Measurements from ENCODE around the gene CACNA1I.

CACNA1I gene

DNA sequence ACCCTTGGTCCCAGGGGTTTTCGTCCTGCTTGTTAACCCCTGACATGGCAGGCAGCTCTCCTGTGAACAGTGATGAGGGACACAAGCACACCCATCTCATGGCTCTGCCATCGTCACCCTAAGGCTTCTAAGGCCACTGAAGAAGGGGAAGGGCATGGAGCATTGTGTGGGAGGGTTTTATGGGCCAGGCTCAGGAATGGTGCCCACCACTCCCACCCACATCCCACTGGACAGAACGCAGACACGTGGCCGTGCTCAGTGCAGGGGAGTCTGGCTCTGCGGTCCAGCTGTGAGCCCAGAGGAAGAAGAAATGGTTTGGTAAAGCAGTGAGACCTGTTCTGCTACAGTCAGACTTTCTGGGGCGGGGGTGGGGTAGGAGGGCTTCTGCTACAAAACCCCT is 130.0 kb downstream of the CACNA1I start:
- peaks cover 8 to 15% of the 10 kb centered on the region in 2 donors for H3K27me3 ChIP-seq (ENCODE audit: control insufficient read depth in 1 of 2, insufficient read depth in 2 of 2, low read length in 2 of 2)
- H3K4me1 ChIP-seq (ENCODE audit: control insufficient read depth, insufficient read depth, low read length): no peaks in the 10 kb centered on the region
- no peak overlapping the region for H3K27ac ChIP-seq (ENCODE audit: low read length)

DNA sequence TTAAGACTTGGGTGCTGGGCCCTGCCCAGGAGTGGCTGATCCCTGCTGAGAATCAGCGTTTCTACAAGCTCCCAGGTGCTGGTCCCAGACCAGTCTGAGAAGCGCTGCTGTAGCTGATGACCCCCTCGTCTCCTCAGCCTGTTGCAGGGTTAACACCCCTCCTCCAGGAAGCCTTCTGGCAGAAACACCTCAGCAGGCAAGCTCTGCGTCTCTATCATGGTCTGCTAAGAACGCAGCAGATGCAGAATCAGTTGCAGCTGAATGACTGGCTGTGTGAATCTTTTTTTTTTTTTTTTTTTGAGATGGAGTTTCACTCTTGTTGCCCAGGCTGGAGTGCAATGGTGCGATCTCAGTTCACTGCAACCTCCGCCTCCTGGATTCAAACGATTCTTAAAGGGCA is 132.5 kb downstream of the CACNA1I start:
- H3K4me1 ChIP-seq (ENCODE audit: control insufficient read depth, insufficient read depth, low read length): no peaks in the 10 kb centered on the region
- no peak overlapping the region for H3K4me3 ChIP-seq (ENCODE audit: low read length in 2 of 2)
- no peak overlapping the region for H3K9ac ChIP-seq (ENCODE audit: low read length in 2 of 2)
- peaks cover 7 to 8% of the 10 kb centered on the region in 2 donors for H3K27me3 ChIP-seq (ENCODE audit: control insufficient read depth in 1 of 2, insufficient read depth in 2 of 2, low read length in 2 of 2)
- no peak overlapping the region for H3K27ac ChIP-seq (ENCODE audit: low read length)
- no peaks in the 10 kb centered on the region for H3K36me3 ChIP-seq (ENCODE audit: control insufficient read depth in 2 of 2, insufficient read depth in 2 of 2, low read length in 2 of 2)
- H3K9me3 ChIP-seq (ENCODE audit: control insufficient read depth in 2 of 2, low read length in 2 of 2): no peaks in the 10 kb centered on the region

More for the DNA sequence above, 130.0 kb downstream of the CACNA1I start:
- no peak overlapping the region for H3K4me3 ChIP-seq (ENCODE audit: low read length in 2 of 2)
- H3K9ac ChIP-seq (ENCODE audit: low read length in 2 of 2): no peak overlapping the region
- H3K9me3 ChIP-seq (ENCODE audit: control insufficient read depth in 2 of 2, low read length in 2 of 2): no peaks in the 10 kb centered on the region
- H3K36me3 ChIP-seq (ENCODE audit: control insufficient read depth in 2 of 2, insufficient read depth in 2 of 2, low read length in 2 of 2): no peaks in the 10 kb centered on the region

DNA sequence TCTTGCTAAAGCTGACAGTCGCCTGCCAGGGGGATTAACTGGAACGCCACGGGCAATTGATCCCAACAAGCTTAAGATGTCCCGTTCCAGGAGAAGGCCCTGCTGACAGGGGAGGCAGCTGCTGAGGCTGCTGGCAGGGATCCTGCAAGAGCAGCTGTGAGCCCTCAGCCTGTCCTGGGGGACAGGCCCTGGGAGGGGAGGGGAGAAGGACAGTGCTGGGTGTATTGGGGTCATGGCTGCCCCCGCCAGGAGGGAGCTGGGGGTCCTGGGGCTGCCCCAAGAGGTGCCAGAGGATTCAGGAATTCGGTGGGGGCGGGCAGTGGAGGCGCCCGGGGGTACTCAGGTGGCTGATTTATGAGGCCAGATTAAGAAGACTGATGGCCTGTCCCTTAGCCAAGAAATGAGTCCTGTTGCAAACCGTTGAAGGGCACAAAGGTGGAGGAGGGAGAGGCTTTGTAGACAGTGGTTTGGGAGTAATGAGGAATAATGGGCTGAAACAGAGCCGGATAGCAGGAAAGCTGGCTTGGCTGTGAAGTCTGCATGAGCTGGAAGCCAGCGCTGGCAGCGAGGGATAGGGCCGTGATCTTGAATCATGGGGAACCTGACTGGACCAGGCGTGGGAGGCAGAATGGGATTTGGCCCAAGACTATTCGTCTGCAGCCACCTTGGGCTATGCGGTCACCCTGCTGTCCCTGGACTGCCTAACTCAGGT is 133.5 kb downstream of the CACNA1I start:
- peaks cover 7 to 8% of the 10 kb centered on the region in 2 donors for H3K27me3 ChIP-seq (ENCODE audit: control insufficient read depth in 1 of 2, insufficient read depth in 2 of 2, low read length in 2 of 2)
- no peak overlapping the region for H3K27ac ChIP-seq (ENCODE audit: low read length)
- no peak overlapping the region for H3K9ac ChIP-seq (ENCODE audit: low read length in 2 of 2)
- H3K36me3 ChIP-seq (ENCODE audit: control insufficient read depth in 2 of 2, insufficient read depth in 2 of 2, low read length in 2 of 2): no peaks in the 10 kb centered on the region
- no peaks in the 10 kb centered on the region for H3K9me3 ChIP-seq (ENCODE audit: control insufficient read depth in 2 of 2, low read length in 2 of 2)
- H3K4me1 ChIP-seq (ENCODE audit: control insufficient read depth, insufficient read depth, low read length): no peaks in the 10 kb centered on the region
- H3K4me3 ChIP-seq (ENCODE audit: low read length in 2 of 2): no peak overlapping the region

DNA sequence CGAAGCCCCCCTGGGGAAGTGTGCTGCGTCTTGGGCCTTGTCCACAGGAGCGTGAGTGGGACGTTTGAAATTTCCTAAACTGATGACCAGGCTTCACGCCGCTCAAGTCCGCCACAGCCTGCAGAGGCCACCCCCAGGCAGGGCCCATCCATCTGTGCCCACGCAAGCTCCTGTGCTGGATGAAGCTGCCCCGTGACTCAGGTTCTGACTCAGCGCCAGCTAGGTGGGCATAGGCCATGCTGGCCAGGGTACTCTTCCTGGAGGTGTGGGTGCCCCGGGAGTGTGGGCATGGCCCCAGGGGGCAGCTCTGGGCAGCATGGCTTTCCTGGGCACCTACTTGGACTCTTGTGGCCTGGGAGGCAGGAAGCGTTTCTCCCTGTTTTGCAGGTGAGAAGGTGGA is 134.8 kb downstream of the CACNA1I start:
- H3K9ac ChIP-seq (ENCODE audit: low read length in 2 of 2): no peak overlapping the region
- H3K4me3 ChIP-seq (ENCODE audit: low read length in 2 of 2): no peak overlapping the region
- H3K36me3 ChIP-seq (ENCODE audit: control insufficient read depth in 2 of 2, insufficient read depth in 2 of 2, low read length in 2 of 2): no peaks in the 10 kb centered on the region
- no peaks in the 10 kb centered on the region for H3K4me1 ChIP-seq (ENCODE audit: control insufficient read depth, insufficient read depth, low read length)
- H3K27me3 ChIP-seq (ENCODE audit: control insufficient read depth in 1 of 2, insufficient read depth in 2 of 2, low read length in 2 of 2): peaks cover 3% of the 10 kb centered on the region in 2 donors
- no peak overlapping the region for H3K27ac ChIP-seq (ENCODE audit: low read length)
- H3K9me3 ChIP-seq (ENCODE audit: control insufficient read depth in 2 of 2, low read length in 2 of 2): no peaks in the 10 kb centered on the region

DNA sequence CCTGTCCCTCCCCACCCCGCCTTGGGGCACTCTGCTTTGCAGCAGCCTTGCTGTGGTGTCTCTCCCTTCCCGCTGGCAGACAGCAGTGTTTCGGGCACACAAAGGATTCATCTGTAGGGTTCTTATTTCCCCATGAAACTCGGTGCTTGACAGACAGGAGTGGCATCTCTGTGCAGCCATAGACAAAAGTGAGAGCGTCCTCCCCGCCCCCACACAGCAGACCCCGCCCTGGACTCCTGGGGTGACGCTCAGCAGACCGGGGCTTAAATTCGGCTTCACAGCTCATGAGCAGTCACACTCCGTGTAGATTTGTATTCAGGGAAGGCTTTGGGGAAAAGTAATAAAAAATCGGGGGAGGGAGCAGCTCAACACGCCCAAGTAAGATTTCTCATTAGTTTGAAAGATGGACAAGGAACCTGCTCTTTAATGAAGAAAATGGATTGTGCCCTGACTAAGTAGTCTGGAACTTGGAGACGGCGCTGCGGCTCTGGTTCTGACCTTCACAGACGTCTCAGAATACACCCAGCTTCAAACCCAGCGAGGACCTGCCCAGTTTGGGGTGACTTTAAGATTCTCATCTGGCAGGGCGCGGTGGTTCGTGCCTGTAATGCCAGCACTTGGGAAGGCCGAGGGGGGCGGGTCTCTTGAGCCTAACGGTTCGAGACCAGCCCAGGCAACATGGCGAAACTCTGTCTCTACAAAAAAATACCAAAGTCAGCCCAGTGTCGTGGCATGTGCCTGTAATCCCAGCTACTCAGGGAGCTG is 136.0 kb downstream of the CACNA1I start:
- Histone ChIP-seq H3K4me1 (ENCODE audit: control insufficient read depth, insufficient read depth, low read length) (peaks cover 2% of the 10 kb centered on the region), H3K4me3 (ENCODE audit: low read length in 2 of 2) (no peak overlapping the region), H3K27me3 (ENCODE audit: control insufficient read depth in 1 of 2, insufficient read depth in 2 of 2, low read length in 2 of 2) (peaks cover 3 to 4% of the 10 kb centered on the region in 2 donors), H3K27ac (ENCODE audit: low read length) (no peak overlapping the region), H3K36me3 (ENCODE audit: control insufficient read depth in 2 of 2, insufficient read depth in 2 of 2, low read length in 2 of 2) (no peaks in the 10 kb centered on the region), H3K9ac (ENCODE audit: low read length in 2 of 2) (no peak overlapping the region), H3K9me3 (ENCODE audit: control insufficient read depth in 2 of 2, low read length in 2 of 2) (no peaks in the 10 kb centered on the region)

DNA sequence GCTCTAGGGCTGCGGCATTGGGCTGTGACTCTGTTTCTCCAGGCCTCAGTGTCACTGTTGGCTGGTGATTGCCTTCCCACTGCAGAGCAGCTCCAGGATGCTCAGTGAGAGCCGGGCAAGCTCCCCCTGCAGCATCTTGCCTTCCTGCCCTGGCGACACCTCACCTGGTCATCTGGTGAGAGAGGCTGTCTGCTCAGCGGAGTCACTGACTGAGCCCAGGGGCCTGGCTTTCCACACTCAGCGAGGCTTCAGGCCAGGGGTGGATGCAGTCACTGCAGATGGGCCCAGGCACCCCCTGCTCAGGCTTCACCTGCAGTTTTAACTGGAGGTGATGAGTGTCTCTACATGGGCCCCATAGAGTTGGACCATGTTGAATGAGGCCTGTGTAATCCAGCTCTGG is 136.8 kb downstream of the CACNA1I start:
- no peak overlapping the region for H3K27ac ChIP-seq (ENCODE audit: low read length)
- no peaks in the 10 kb centered on the region for H3K9me3 ChIP-seq (ENCODE audit: control insufficient read depth in 2 of 2, low read length in 2 of 2)
- peaks cover 3 to 9% of the 10 kb centered on the region in 2 donors for H3K27me3 ChIP-seq (ENCODE audit: control insufficient read depth in 1 of 2, insufficient read depth in 2 of 2, low read length in 2 of 2)
- H3K36me3 ChIP-seq (ENCODE audit: control insufficient read depth in 2 of 2, insufficient read depth in 2 of 2, low read length in 2 of 2): no peaks in the 10 kb centered on the region
- H3K9ac ChIP-seq (ENCODE audit: low read length in 2 of 2): no peak overlapping the region
- peaks cover 2% of the 10 kb centered on the region for H3K4me1 ChIP-seq (ENCODE audit: control insufficient read depth, insufficient read depth, low read length)
- no peak overlapping the region for H3K4me3 ChIP-seq (ENCODE audit: low read length in 2 of 2)

DNA sequence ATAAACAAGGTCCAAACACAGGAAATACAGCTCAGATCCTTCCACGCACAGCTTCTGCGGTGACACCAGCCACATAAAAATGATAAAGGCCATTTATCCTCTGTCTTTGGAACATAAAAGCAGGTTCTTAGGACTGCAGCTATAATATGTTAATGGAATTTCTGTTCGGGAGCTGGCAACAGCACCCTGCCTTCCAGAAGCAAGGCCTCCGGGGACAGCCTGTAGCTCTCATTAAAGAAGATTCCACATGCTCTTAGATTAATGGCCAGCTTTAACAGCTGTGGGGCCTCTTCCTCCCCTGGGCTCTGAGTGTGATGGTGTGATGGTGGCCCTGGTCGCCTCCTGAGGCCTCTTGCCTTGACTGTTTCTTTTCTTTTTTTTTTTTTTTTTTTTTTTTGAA is 137.3 kb downstream of the CACNA1I start:
- Histone ChIP-seq H3K4me1 (ENCODE audit: control insufficient read depth, insufficient read depth, low read length) (peaks cover 2% of the 10 kb centered on the region), H3K27ac (ENCODE audit: low read length) (no peak overlapping the region), H3K9ac (ENCODE audit: low read length in 2 of 2) (no peak overlapping the region), H3K36me3 (ENCODE audit: control insufficient read depth in 2 of 2, insufficient read depth in 2 of 2, low read length in 2 of 2) (no peaks in the 10 kb centered on the region), H3K27me3 (ENCODE audit: control insufficient read depth in 1 of 2, insufficient read depth in 2 of 2, low read length in 2 of 2) (peaks cover 3 to 12% of the 10 kb centered on the region in 2 donors), H3K4me3 (ENCODE audit: low read length in 2 of 2) (no peak overlapping the region), H3K9me3 (ENCODE audit: control insufficient read depth in 2 of 2, low read length in 2 of 2) (no peaks in the 10 kb centered on the region)

DNA sequence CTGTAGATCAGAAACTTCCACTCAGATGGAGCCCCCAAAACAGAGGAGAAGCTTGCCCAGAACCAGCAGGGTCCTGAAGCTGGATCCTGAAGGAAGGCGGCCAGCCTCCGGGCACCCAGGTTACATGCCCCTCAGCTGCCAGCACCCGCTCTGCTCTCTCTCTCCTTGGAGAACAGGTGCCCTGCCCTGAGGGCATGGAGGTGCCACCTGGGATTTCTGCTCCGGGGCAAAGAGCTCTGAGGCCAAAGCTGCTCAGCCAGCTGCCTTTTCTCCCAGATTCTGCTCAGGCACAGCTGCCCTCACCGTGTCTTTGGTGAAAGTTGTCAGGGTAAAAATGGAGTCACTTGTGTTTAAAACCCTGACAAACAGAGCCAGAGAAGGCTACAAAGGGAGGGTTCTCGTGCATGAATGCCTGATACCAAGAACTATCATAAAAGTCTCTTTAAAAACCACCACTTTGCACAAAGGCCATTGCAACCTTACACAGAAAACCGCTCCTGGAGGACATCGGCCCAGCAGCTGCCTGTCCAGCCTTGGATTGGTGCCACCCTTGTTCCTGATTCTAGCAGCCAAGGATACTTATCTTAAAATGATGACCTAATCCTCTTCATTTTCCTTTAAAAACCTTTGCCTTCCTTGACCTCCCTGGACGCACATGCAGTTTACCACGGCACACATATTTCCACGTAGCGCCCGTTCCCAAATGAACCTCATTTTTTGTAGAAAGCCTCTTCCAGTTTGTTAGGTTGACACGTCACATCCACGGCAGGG is 140.0 kb downstream of the CACNA1I start:
- no peak overlapping the region for H3K4me3 ChIP-seq (ENCODE audit: low read length in 2 of 2)
- H3K36me3 ChIP-seq (ENCODE audit: control insufficient read depth in 2 of 2, insufficient read depth in 2 of 2, low read length in 2 of 2): no peaks in the 10 kb centered on the region
- peaks cover 2% of the 10 kb centered on the region for H3K4me1 ChIP-seq (ENCODE audit: control insufficient read depth, insufficient read depth, low read length)
- no peaks in the 10 kb centered on the region for H3K9me3 ChIP-seq (ENCODE audit: control insufficient read depth in 2 of 2, low read length in 2 of 2)
- H3K27me3 ChIP-seq (ENCODE audit: control insufficient read depth in 1 of 2, insufficient read depth in 2 of 2, low read length in 2 of 2): peaks cover 3 to 11% of the 10 kb centered on the region in 2 donors
- no peak overlapping the region for H3K9ac ChIP-seq (ENCODE audit: low read length in 2 of 2)
- H3K27ac ChIP-seq (ENCODE audit: low read length): no peak overlapping the region

DNA sequence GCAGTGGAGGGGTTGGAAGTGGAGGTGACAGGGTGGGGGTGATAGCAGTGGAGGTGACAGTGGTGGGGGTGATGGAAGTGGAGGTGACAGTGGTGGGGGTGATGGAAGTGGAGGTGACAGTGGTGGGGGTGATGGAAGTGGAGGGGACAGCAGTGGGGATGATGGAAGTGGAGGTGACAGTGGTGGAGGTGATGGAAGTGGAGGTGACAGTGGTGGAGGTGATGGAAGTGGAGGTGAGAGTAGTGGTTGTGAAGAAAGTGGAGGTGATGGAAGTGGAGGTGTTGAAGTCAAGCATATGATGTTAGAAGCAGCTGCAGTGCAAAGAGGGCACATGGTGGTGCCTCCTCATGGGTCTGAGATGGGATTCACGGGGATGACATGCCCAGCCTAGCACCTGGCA is 141.5 kb downstream of the CACNA1I start:
- Histone ChIP-seq H3K9me3 (ENCODE audit: control insufficient read depth in 2 of 2, low read length in 2 of 2) (no peaks in the 10 kb centered on the region), H3K27ac (ENCODE audit: low read length) (no peak overlapping the region), H3K9ac (ENCODE audit: low read length in 2 of 2) (no peak overlapping the region), H3K27me3 (ENCODE audit: control insufficient read depth in 1 of 2, insufficient read depth in 2 of 2, low read length in 2 of 2) (peaks cover 3 to 9% of the 10 kb centered on the region in 2 donors), H3K4me3 (ENCODE audit: low read length in 2 of 2) (no peak overlapping the region), H3K36me3 (ENCODE audit: control insufficient read depth in 2 of 2, insufficient read depth in 2 of 2, low read length in 2 of 2) (no peaks in the 10 kb centered on the region), H3K4me1 (ENCODE audit: control insufficient read depth, insufficient read depth, low read length) (peaks cover 2% of the 10 kb centered on the region)

DNA sequence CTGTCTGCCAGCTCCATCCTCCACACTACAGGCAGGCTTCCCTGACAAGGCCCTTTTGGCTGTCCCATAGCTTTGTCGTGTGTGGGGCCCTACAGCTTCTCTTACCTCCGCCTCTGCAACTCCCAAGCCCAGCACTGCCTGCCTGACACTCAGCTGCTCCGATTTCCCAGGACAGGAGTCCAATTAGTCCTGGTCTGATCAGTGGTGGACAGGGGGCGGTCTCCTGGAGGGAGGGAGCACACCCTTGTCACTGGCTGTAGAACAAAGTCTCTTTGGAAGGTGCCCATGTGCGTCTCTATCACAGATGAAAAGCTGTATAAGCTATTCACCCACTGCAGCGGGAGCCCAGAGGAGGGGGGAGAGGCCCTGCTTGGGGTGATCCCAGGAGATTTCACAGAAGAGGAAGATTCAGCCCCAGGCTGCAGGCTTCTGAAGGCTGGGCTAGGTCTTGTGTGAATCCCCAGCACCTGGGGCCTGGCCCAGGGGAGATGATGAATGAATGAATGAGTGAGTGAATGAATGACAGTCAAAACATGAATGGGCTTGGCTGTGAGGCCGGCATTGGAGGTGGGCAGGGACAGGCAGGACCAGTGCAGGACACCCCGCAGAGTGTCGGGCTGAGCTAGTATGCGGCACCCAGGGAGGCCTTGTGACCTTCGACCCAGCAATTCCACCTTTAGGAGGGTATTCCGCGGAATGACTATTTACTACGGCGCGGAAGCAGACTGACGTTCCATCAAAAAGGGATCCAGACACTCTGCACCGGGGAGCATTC is 142.4 kb downstream of the CACNA1I start:
- peaks cover 2% of the 10 kb centered on the region for H3K4me1 ChIP-seq (ENCODE audit: control insufficient read depth, insufficient read depth, low read length)
- peaks cover 3 to 9% of the 10 kb centered on the region in 2 donors for H3K27me3 ChIP-seq (ENCODE audit: control insufficient read depth in 1 of 2, insufficient read depth in 2 of 2, low read length in 2 of 2)

More for the DNA sequence above, 142.4 kb downstream of the CACNA1I start:
- Histone ChIP-seq H3K9ac (ENCODE audit: low read length in 2 of 2) (no peak overlapping the region), H3K9me3 (ENCODE audit: control insufficient read depth in 2 of 2, low read length in 2 of 2) (no peaks in the 10 kb centered on the region), H3K4me3 (ENCODE audit: low read length in 2 of 2) (no peak overlapping the region), H3K36me3 (ENCODE audit: control insufficient read depth in 2 of 2, insufficient read depth in 2 of 2, low read length in 2 of 2) (no peaks in the 10 kb centered on the region), H3K27ac (ENCODE audit: low read length) (no peak overlapping the region)

All from stomach smooth muscle (tissue), 2 donors.